Stromal cell of bone marrow (primary cell): ENCODE data around the gene KATNAL2.
"Not testable (repeated sequence)": the region's sequence is repeated elsewhere in the genome, so short reads cannot be mapped to it uniquely, and the experiment has no call there.

ENCODE experiments used
- DNase-seq: peaks from one replicate; pipeline ENCODE4 v3.0.0-alpha.2; 2012; ENCODE audit warnings: low read depth

The KATNAL2 gene

GRCh38 chr18:47034591-47034990 lies 117.2 kb downstream of the KATNAL2 start:
- not testable (repeated sequence) for DNase-seq

GRCh38 chr18:47035156-47035671 lies 117.8 kb downstream of the KATNAL2 start, which contains the start of gene ELOA2:
Gene ELOA2 (minus strand): TSS chr18:47035621. CDS start chr18:47035264, 357 bp downstream.
- no peak for DNase-seq

GRCh38 chr18:47036298-47036874 lies 119.0 kb downstream of the KATNAL2 start:
- DNase-seq: peak; percentile 45

DNA sequence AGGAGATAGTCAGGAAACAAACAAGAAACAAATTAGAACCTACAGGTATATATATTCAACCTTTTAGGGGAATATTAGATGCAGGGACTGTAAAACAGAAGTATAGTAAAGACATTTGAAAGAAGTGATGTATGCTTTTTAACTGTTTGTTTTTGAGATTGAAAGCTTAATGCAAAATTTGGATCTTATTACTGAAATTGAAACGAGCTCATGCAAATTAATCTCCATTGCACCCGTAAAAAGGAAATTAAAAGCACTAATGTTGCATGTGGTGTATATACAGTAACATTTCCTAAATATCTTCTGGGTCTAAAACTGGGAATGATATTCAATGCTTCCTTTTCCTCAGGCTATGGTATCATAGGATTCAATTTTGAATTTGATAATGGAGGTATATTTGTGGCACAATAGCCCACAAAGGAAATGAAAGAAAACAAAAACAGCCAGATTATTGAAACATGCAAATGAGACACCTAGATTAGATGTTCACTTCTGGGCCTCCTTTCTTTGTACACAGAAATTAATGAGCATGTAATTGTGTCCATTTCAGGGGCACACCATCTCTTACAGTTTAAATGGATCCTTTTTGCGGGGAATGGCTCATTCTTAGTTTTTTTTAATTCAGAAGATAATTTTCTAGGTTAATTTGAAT lies 119.7 kb downstream of the KATNAL2 start:
- no peak for DNase-seq

DNA sequence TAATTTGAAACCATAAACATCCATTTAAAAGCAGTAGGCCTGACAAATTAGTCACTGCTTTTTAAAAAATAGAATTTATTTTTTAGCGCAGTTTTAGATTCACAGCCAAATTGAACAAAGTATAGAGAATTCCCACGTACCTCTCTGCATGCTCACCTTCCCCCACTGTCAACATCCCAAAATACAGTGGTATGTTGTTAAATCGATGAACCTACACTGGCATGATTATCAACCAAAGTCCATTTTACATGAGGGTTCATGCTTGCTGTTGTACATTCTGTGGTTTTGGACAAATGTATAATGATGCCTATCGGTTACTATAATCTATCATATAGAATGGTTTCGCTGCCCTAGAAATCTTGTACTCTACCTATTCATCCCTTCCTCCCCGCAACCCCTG lies 123.6 kb downstream of the KATNAL2 start:
- no peak for DNase-seq

GRCh38 chr18:47050468-47050867 lies 133.1 kb downstream of the KATNAL2 start:
- DNase-seq: peak; percentile 44

GRCh38 chr18:47054369-47054768 lies 137.0 kb downstream of the KATNAL2 start:
- DNase-seq: no peak

- DNase-seq: no peak
Measured at GRCh38 chr18:47062471-47062870, 145.1 kb downstream of the KATNAL2 start.

DNA sequence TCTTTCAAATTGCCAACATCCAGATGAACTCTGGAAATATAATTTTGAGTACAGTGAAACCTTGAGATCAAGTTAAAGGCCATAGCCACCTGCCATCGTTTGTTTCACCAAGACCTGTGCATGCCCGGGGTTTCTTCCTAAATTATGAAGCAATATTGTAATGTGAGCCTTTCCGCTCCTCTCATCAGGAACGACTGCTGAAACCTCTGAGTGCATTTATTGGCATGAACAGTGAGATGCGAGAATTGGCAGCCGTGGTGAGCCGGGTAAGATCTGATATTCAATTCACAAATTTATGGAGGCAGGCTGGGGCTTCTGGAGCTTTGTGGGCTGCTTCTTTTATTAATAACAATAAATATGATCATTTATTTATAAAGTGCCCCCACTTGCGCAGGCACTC lies 145.7 kb downstream of the KATNAL2 start:
- DNase-seq: no peak

- DNase-seq: no peak
Measured at GRCh38 chr18:47067648-47068047, 150.2 kb downstream of the KATNAL2 start.

DNA sequence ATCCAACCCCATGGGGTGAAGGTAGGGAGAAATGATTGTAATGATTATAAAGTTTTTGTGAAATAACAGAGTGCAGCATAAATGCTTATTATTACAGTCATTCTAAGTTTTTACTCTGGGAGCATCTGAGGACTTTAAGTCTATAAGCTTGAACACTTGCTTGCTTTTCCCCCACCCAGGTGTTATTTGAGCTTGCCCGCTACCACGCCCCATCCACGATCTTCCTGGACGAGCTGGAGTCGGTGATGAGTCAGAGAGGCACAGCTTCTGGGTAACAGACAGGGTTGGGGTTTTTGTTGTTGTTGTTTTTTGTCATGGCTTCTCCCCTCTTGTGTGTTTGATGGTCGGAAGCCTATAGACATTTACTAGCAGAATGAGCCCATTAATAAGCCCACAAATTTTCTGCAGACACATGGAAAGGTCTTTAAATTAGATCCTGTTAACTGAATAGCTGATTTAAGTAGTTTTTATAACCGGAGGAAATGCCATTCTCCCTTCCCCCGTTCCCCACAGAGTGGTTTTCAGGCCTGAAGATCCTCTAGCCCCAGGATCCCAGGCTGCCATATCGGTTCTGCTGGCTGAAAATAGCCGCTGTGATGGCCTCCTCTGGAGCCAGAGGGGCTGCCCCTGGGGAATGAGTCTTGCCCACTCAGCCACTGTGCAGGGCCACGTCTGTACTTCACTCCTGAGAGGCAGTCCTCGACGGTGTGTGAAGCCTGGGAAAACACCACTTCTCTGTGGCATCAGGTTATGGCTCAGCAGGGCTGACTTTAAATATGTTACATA lies 157.9 kb downstream of the KATNAL2 start:
- peak; percentile 5 for DNase-seq

GRCh38 chr18:47077111-47077510 lies 159.7 kb downstream of the KATNAL2 start:
- no peak for DNase-seq

DNA sequence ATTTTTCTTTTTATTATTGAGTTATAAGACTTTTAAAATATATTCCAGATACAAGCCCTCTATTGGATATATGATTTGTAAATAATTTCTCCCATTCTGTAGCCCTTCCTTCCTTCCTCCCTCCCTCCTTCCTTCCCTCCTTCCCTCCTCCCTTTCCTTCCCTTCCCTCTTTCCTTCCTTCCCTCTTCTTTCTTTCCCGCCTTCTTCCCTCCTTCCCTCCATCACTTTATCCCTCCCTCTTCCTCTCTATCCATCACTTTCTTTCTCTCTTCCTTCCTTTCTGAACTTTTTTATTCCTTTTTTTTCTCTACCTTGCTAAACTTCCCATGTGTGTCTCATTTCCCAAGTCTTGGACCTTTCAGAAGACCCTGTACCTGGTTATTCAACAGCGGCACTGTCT lies 163.5 kb downstream of the KATNAL2 start:
- DNase-seq: no peak

DNA sequence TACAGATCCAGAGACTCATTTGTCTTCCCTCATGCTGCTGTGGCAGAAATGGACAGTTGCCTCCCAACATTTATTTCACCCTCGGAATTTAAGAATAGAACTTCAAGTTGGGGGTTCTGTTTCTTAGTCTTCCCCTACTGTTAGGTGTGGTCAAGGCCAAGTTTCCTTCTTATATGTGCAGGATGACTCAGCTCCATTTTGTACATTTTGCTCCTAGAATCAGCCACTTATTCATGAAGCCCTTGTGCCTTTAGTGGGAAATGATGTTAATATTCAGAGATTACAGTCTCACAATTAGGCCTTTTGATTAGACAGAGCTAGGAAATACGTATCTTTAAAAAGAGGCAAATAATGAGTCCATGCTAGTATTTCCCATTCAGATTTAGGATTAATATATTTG lies 164.2 kb downstream of the KATNAL2 start:
- DNase-seq: no peak

GRCh38 chr18:47087676-47088075 lies 170.3 kb downstream of the KATNAL2 start:
- no peak for DNase-seq

DNA sequence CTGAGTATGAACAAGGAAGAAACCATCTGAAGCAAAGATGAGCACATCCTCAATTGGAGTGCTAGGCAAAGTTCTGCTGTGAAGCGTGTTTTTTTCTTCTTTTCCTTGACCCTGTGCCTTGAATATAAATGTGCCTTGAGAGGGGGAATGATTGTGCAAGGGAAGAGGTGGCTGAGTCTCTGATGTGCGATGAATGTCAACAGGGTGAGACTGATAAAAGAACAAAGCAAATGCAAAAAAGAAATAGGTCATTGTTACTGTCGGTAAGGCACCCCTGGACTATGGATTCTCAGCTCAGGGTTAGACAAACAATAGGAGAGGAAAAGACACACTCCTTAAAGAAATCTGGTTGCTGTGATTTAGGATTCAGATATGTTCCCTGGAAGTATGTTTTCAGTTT lies 178.4 kb downstream of the KATNAL2 start:
- no peak for DNase-seq

- peak; percentile 22 for DNase-seq
Measured at GRCh38 chr18:47100212-47100831, 182.9 kb downstream of the KATNAL2 start.

DNA sequence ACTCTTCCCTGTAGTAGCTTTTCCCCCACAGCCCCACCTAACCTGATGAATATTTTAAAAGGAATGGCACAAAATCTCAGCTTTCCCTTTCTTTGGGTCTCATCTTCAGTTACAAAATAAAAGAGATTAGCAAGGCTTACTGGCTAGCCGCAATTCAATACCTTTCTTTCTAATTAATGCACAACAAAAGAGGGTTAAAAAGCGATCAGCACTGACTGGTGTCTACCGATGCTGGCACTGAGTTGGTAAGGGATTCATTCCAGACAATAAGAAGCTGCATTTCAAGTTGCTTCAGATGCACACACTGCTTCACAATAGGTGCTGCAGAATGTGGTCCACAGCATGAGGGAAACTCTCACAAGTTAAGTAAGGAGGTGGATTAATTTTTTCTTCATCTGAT lies 191.0 kb downstream of the KATNAL2 start:
- no peak for DNase-seq

DNA sequence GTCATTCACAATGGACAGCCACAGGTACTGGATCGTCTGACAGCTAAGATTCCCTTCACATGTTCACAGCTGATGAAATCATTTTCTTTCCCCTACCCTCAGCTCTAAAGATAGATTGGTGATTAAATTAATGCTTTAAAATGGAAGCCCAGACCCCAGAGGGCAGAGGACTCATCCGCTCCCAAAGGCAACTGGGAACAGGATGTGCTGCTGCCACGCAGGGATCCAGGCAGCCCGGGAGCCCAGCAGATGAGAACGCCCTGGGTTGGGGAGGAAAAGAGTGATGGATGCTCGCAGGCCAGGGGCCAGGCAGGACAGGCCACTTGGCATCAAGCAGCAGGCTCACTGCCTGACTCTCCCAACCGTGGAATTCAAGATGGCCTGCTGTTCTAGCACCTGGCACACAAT lies 191.6 kb downstream of the KATNAL2 start:
- no peak for DNase-seq

GRCh38 chr18:47109720-47110119 lies 192.3 kb downstream of the KATNAL2 start:
- DNase-seq: no peak

- no peak for DNase-seq
Measured at GRCh38 chr18:47110492-47111274, 193.3 kb downstream of the KATNAL2 start.
